Esophagus muscularis mucosa (tissue), 4 donors: ENCODE data around the gene RPRD1B. TPM values are rescaled to one million over a fixed set of nuclear protein-coding genes. Genes with fewer than 3 reads are reported as not detected.

Experiments
- DNase-seq: peaks from one replicate; pipeline ENCODE4 v3.0.0-alpha.2; 2017; ENCODE audit errors: extremely low spot score
- H3K27ac ChIP-seq, 4 donors: fragments of 200-600 bp; sonication (generic); replicated peaks in 1 of 4; 1 replicate in 3 of 4; 2 replicates in 1 of 4; pipeline ENCODE4 v1.5.1; 2016 to 2019; ENCODE audit warnings: mild to moderate bottlenecking in 1 of 4
- H3K27me3 ChIP-seq, 4 donors: fragments of 200-600 bp; sonication (generic); one replicate each; pipeline versions ENCODE4 v1.5.1 to v1.6.0; 2016 to 2019
- H3K36me3 ChIP-seq, 4 donors: fragments of 200-600 bp; sonication (generic); one replicate each; pipeline ENCODE4 v1.5.1; 2016 to 2019
- H3K4me1 ChIP-seq, 4 donors: fragments of 200-600 bp; sonication (generic); one replicate each; pipeline ENCODE4 v1.5.1; 2016 to 2019
- H3K4me3 ChIP-seq, 4 donors: fragments of 200-600 bp; sonication (generic); 1 replicate in 2 of 4; 2 replicates in 2 of 4; pipeline ENCODE4 v1.5.1; 2016 to 2019; ENCODE audit warnings: mild to moderate bottlenecking in 4 of 4, moderate library complexity in 1 of 4
- H3K9me3 ChIP-seq, 4 donors: fragments of 200-600 bp; sonication (generic); 1 replicate in 3 of 4; 2 replicates in 1 of 4; pipeline ENCODE4 v1.5.1; 2016 to 2019
- CTCF ChIP-seq, 3 experiments: fragments of 200-600 bp in 2 of 3; fragments of 450-650 bp in 1 of 3; sonication (generic) in 2 of 3; IDR thresholded peaks; one replicate each; pipeline ENCODE4 v1.5.1; 2017 to 2019; ENCODE audit warnings: antibody characterized with exemption in 3 of 3, mild to moderate bottlenecking in 2 of 3, moderate library complexity in 1 of 3
- EP300 ChIP-seq: sonication (generic); formaldehyde crosslinking; IDR thresholded peaks from one replicate; pipeline ENCODE4 v1.6.1; 2017; ENCODE audit warnings: antibody characterized with exemption
- POLR2A ChIP-seq: fragments of 450-650 bp; IDR thresholded peaks from one replicate; pipeline ENCODE4 v1.6.1; 2017; ENCODE audit warnings: antibody characterized with exemption, moderate library complexity, mild to moderate bottlenecking, low read depth
- POLR2AphosphoS5 ChIP-seq, 2 donors: sonication (generic); formaldehyde crosslinking; IDR thresholded peaks; one replicate each; pipeline ENCODE4 v1.6.1; 2017; ENCODE audit warnings: antibody characterized with exemption in 2 of 2
- WGBS: methylation state at CpG from one replicate; pipeline ENCODE4 v1.1.5; 2018; 5-methylcytosine and 5-hydroxymethylcytosine counted together
- intact Hi-C: fragments of 100-400 bp; cut with DNase I; formaldehyde crosslinking; loops from one replicate; pipeline ENCODE4 v1.15.1; 2023
- total RNA-seq, 4 donors: library from RNA; depleted of rRNA; stranded (reverse); fragments of >200 nt; gene quantifications; one replicate each; pipeline versions ENCODE4 v1.1.0 to v1.2.1, GENCODE V29; 2016

RPRD1B gene
- total RNA-seq, 4 donors from 2014 or later = 26.7 to 39.5 (median 33.8) TPM

GRCh38 chr20:38126932-38127621, 93.5 kb downstream of the RPRD1B start:
- peaks cover 6 to 38% (median 33%) of the 10 kb centered on the region in 4 donors for H3K36me3 ChIP-seq
- TF ChIP-seq EP300 (no peak), CTCF (IDR thresholded peaks at IDR 0.05) (no peak), POLR2A (no peak), POLR2AphosphoS5 (IDR thresholded peaks at IDR 0.05) (peak; percentile 24 to 70)
- no peak overlapping the region for H3K4me3 ChIP-seq
- intact Hi-C loops = loop anchor here (5.0 kb wide), 1 partner anchor 55 kb away; no protein-coding TSS in a partner anchor
- peak overlapping the region; percentile 72 to 91 (median 84) for H3K27ac ChIP-seq
- H3K9me3 ChIP-seq = no peaks in the 10 kb centered on the region
- peaks cover 35 to 44% (median 41%) of the 10 kb centered on the region in 4 donors for H3K4me1 ChIP-seq
- no peak for DNase-seq
- no peaks in the 10 kb centered on the region for H3K27me3 ChIP-seq
- WGBS = 32% methylated on average over 12 of the region's 12 CpGs

GRCh38 chr20:38127920-38128528, 94.5 kb downstream of the RPRD1B start:
- 94% methylated on average over 9 of the region's 9 CpGs for WGBS
- H3K27ac ChIP-seq = peak overlapping the region; percentile 72 to 91 (median 84)
- TF ChIP-seq CTCF (IDR thresholded peaks at IDR 0.05) = no peak
- TF ChIP-seq EP300 = no peak
- TF ChIP-seq POLR2AphosphoS5 (IDR thresholded peaks at IDR 0.05) = no peak
- no peak for TF ChIP-seq POLR2A
- H3K4me1 ChIP-seq = peaks cover 34 to 38% (median 35%) of the 10 kb centered on the region in 4 donors
- no peaks in the 10 kb centered on the region for H3K27me3 ChIP-seq
- H3K4me3 ChIP-seq = no peak overlapping the region
- intact Hi-C loops = loop anchor here (5.0 kb wide), 1 partner anchor 56 kb away; no protein-coding TSS in a partner anchor
- no peak for DNase-seq
- no peaks in the 10 kb centered on the region for H3K9me3 ChIP-seq
- peaks cover 6 to 48% (median 43%) of the 10 kb centered on the region in 4 donors for H3K36me3 ChIP-seq

GRCh38 chr20:38128691-38129090, 95.1 kb downstream of the RPRD1B start:
- Histone ChIP-seq H3K36me3 (peaks cover 6 to 54% (median 49%) of the 10 kb centered on the region in 4 donors), H3K27ac (peak overlapping the region; percentile 20 to 91 (median 84)), H3K4me1 (peaks cover 31 to 36% (median 35%) of the 10 kb centered on the region in 4 donors), H3K27me3 (no peaks in the 10 kb centered on the region), H3K4me3 (no peak overlapping the region), H3K9me3 (no peaks in the 10 kb centered on the region)
- TF ChIP-seq CTCF (IDR thresholded peaks at IDR 0.05) = no peak
- TF ChIP-seq EP300 = no peak
- no peak for TF ChIP-seq POLR2A
- TF ChIP-seq POLR2AphosphoS5 (IDR thresholded peaks at IDR 0.05) = no peak
- DNase-seq = no peak
- intact Hi-C loops = loop anchor here (5.0 kb wide), 1 partner anchor 56 kb away; no protein-coding TSS in a partner anchor
- WGBS = 100% methylated on average over 2 of the region's 2 CpGs

GRCh38 chr20:38129248-38129865, 95.8 kb downstream of the RPRD1B start:
- H3K36me3 ChIP-seq = peaks cover 6 to 57% (median 52%) of the 10 kb centered on the region in 4 donors
- intact Hi-C loops = loop anchor here (5.0 kb wide), 1 partner anchor 57 kb away; no protein-coding TSS in a partner anchor
- peaks cover 36 to 43% (median 41%) of the 10 kb centered on the region in 4 donors for H3K4me1 ChIP-seq
- no peak overlapping the region for H3K4me3 ChIP-seq
- H3K9me3 ChIP-seq = no peaks in the 10 kb centered on the region
- H3K27me3 ChIP-seq = no peaks in the 10 kb centered on the region
- no peak for DNase-seq
- 95% methylated on average over 6 of the region's 6 CpGs for WGBS
- TF ChIP-seq CTCF (IDR thresholded peaks at IDR 0.05) (no peak), POLR2A (no peak), POLR2AphosphoS5 (IDR thresholded peaks at IDR 0.05) (no peak), EP300 (no peak)
- peak overlapping the region; percentile 20 to 91 (median 64) for H3K27ac ChIP-seq
